ENCODE results near the gene SMC1B. TPM values are rescaled to one million over a fixed set of nuclear protein-coding genes. Genes with fewer than 3 reads are reported as not detected.

The SMC1B gene
- total and polyA plus RNA-seq, 9 of the 15 experiments (the other 6 are each of a cell fraction or from before 2014, with no cell fraction given), result 0.03 TPM; not detected in 8

- TF ChIP-seq ID3 (CRISPR knock-in tag; IDR thresholded peaks at IDR 0.05), result no peak
- TF ChIP-seq ID3 (tag; IDR thresholded peaks at IDR 0.05), result no peak; the same call in 1 of the 2 replicates
- TF ChIP-seq ZNF551 (CRISPR knock-in tag; IDR thresholded peaks at IDR 0.05), result no peak
- no peak for TF ChIP-seq YBX1 (IDR thresholded peaks at IDR 0.05)
- TF ChIP-seq MXD1 (CRISPR knock-in tag; IDR thresholded peaks at IDR 0.05; ENCODE audit: borderline replicate concordance, poor library complexity, severe bottlenecking), result no peak
- peak; percentile 72 for TF ChIP-seq ETV1 (tag; conservative IDR thresholded peaks at IDR 0.05; ENCODE audit: low read depth)
- TF ChIP-seq BHLHE40 (IDR thresholded peaks at IDR 0.05; ENCODE audit: low read length), result no peak
- peak; percentile 63 for TF ChIP-seq MAX (CRISPR knock-in tag; IDR thresholded peaks at IDR 0.05)
- TF ChIP-seq BCOR (IDR thresholded peaks at IDR 0.05), result peak; percentile 33; the same call in 1 of the 2 replicates
- no peak for TF ChIP-seq ZNF395 (CRISPR knock-in tag; IDR thresholded peaks at IDR 0.05)
- no peak for TF ChIP-seq ERF (CRISPR knock-in tag; IDR thresholded peaks at IDR 0.05)
- 0 out of 2 replicates have a peak, but pooled peaks have one; percentile 37 for TF ChIP-seq MXI1 (IDR thresholded peaks at IDR 0.05; ENCODE audit: low read depth, low read length)
- peak; percentile 21; the same call in 1 of the 2 replicates for TF ChIP-seq HMBOX1 (IDR thresholded peaks at IDR 0.05)
- no peak for TF ChIP-seq GTF2E2 (tag; IDR thresholded peaks at IDR 0.05)
- TF ChIP-seq ARID1B (IDR thresholded peaks at IDR 0.05), result peak; percentile 88
- no peak for TF ChIP-seq ZNF232 (CRISPR knock-in tag; IDR thresholded peaks at IDR 0.05)
- no peak for TF ChIP-seq ILK (tag; IDR thresholded peaks at IDR 0.05; ENCODE audit: borderline replicate concordance, low read depth)
- 0 out of 2 replicates have a peak, but pooled peaks have one; percentile 24 for TF ChIP-seq RBFOX2 (IDR thresholded peaks at IDR 0.05; ENCODE audit: low read depth, low read length)
- TF ChIP-seq KHSRP (IDR thresholded peaks at IDR 0.05), result no peak
- no peak for TF ChIP-seq CREB3L1 (IDR thresholded peaks at IDR 0.05; ENCODE audit: borderline replicate concordance, low read depth)
- TF ChIP-seq ETS1 (conservative IDR thresholded peaks at IDR 0.05; ENCODE audit: control insufficient read depth, low read depth, low read length), result no peak
- TF ChIP-seq CGGBP1 (CRISPR knock-in tag; IDR thresholded peaks at IDR 0.05), result no peak
These were observed 99.2 kb downstream of the SMC1B start (continued) for GRCh38 chr22:45314054-45314721.

Data from K562 (cell line).